A673 (cell line): ENCODE data around the gene WT1. TPM values are rescaled to one million over a fixed set of nuclear protein-coding genes. Genes with fewer than 3 reads are reported as not detected.

Experiments used
- BruUV-seq: library from RNA; stranded (reverse); fragments of 400-500 nt; replicated peaks from 2 replicates; lab custom pipeline; 2021; lab: Mats Ljungman, UMichigan
- CTCF ChIA-PET: fragments of 300-600 bp; sonication (Branson Sonifier 250); formaldehyde crosslinking; loops from one replicate; lab custom pipeline; 2022; ENCODE audit warnings: antibody characterized with exemption; lab: Charles Lee
- POLR2A ChIA-PET: fragments of 300-600 bp; sonication (Branson Sonifier 250); formaldehyde crosslinking; loops from one replicate; lab custom pipeline; 2022; ENCODE audit warnings: antibody characterized with exemption; ENCODE audit not compliant: low non-redundant PET; lab: Charles Lee
- DNase-seq: peaks from one replicate; pipeline ENCODE4 v3.0.0-alpha.2; 2015; ENCODE audit warnings: low spot score
- H3K27ac ChIP-seq: fragments of 200-600 bp; sonication (generic); 2 replicates; pipeline ENCODE4 v1.5.1; 2016; ENCODE audit warnings: mixed run types, low read depth, mild to moderate bottlenecking, mixed read lengths, antibody characterized with exemption, low read length; ENCODE audit not compliant: poor library complexity, severe bottlenecking
- H3K27me3 ChIP-seq: fragments of 200-600 bp; sonication (generic); replicated peaks from 2 replicates; pipeline ENCODE4 v1.6.1; 2017; ENCODE audit warnings: mixed run types, low read depth, mild to moderate bottlenecking, mixed read lengths, antibody characterized with exemption, low read length; ENCODE audit not compliant: insufficient read depth, poor library complexity
- H3K36me3 ChIP-seq: fragments of 200-600 bp; sonication (generic); 2 replicates; pipeline ENCODE4 v1.6.1; 2016; ENCODE audit warnings: mixed run types, mild to moderate bottlenecking, mixed read lengths, antibody characterized with exemption, low read length; ENCODE audit not compliant: insufficient read depth, poor library complexity, severe bottlenecking
- H3K4me1 ChIP-seq: fragments of 200-600 bp; sonication (generic); 2 replicates; pipeline ENCODE4 v1.6.1; 2017; ENCODE audit warnings: mixed run types, mild to moderate bottlenecking, mixed read lengths, antibody characterized with exemption, low read length; ENCODE audit not compliant: insufficient read depth, poor library complexity, severe bottlenecking
- H3K4me3 ChIP-seq: fragments of 200-600 bp; sonication (generic); 2 replicates; pipeline ENCODE4 v1.5.1; 2016; ENCODE audit warnings: low read depth, mixed run types, mild to moderate bottlenecking, mixed read lengths, low read length; ENCODE audit not compliant: poor library complexity, severe bottlenecking
- H3K9me3 ChIP-seq: fragments of 200-600 bp; sonication (generic); 2 replicates; pipeline ENCODE4 v1.6.1; 2016; ENCODE audit warnings: mixed run types, low read depth, mild to moderate bottlenecking, mixed read lengths, antibody characterized with exemption, low read length; ENCODE audit not compliant: poor library complexity, severe bottlenecking
- CTCF ChIP-seq: fragments of 300-800, 200-600 bp; sonication (generic); conservative IDR thresholded peaks from 2 replicates; pipeline ENCODE4 v1.5.1; 2017; ENCODE audit warnings: low read depth, mild to moderate bottlenecking, antibody characterized with exemption, low read length, moderate library complexity, mixed read lengths
- EZH2 ChIP-seq: fragments of 200-600 bp; sonication (generic); IDR thresholded peaks from 2 replicates; pipeline ENCODE4 v1.6.1; 2017; ENCODE audit warnings: borderline replicate concordance, low read depth, mild to moderate bottlenecking, mixed read lengths, antibody characterized with exemption, low read length; ENCODE audit not compliant: poor library complexity, severe bottlenecking
- intact Hi-C: fragments of 100-400 bp; cut with micrococcal nuclease; formaldehyde crosslinking; loops from one replicate; pipeline ENCODE4 v1.10.0; 2022; ENCODE audit not compliant: unreplicated experiment
- total RNA-seq: library from RNA; stranded (reverse); gene quantifications from 2 replicates; pipeline ENCODE4 v1.2.3, GENCODE V29; 2021

Gene WT1
- total RNA-seq, 1 experiment from 2014 or later = 10.4 TPM

GRCh38 chr11:32391479-32391878 lies 43.9 kb downstream of the WT1 start:
- Histone ChIP-seq H3K9me3 (no peaks in the 10 kb centered on the region), H3K36me3 (no peaks in the 10 kb centered on the region), H3K4me3 (no peak overlapping the region), H3K27ac (peak overlapping the region; percentile 86), H3K27me3 (no peaks in the 10 kb centered on the region), H3K4me1 (peaks cover 86% of the 10 kb centered on the region)
- CTCF ChIA-PET = interaction anchor here (1.3 kb wide), 1 partner anchor 57 kb away, joined by 4 read pairs; no protein-coding TSS in a partner anchor
- POLR2A ChIA-PET = interaction anchor here (0.6 kb wide), 1 partner anchor 1394 kb away, joined by 5 read pairs; no protein-coding TSS in a partner anchor
- intact Hi-C loops = no loop called here
- DNase-seq = no peak
- no peak; the same call in 1 of the 2 replicates for TF ChIP-seq CTCF
- no peak for TF ChIP-seq EZH2
- BruUV-seq = TSS peak; percentile 73

- no peak for DNase-seq
- Histone ChIP-seq H3K9me3 (no peaks in the 10 kb centered on the region), H3K4me1 (peaks cover 94% of the 10 kb centered on the region), H3K27ac (peak overlapping the region; percentile 86), H3K36me3 (no peaks in the 10 kb centered on the region), H3K27me3 (no peaks in the 10 kb centered on the region), H3K4me3 (no peak overlapping the region)
- POLR2A ChIA-PET = no interaction called here
- TF ChIP-seq CTCF (no peak), EZH2 (no peak)
- intact Hi-C loops = no loop called here
- BruUV-seq = no TSS peak
- CTCF ChIA-PET = interaction anchor here (0.6 kb wide), 1 partner anchor 44 kb away, joined by 12 read pairs; no protein-coding TSS in a partner anchor
These were observed 44.6 kb downstream of the WT1 start for GRCh38 chr11:32390712-32391111.

GRCh38 chr11:32388871-32389770 lies 46.2 kb downstream of the WT1 start:
- Histone ChIP-seq H3K36me3 (no peaks in the 10 kb centered on the region), H3K4me3 (no peak overlapping the region), H3K9me3 (no peaks in the 10 kb centered on the region), H3K4me1 (peaks cover 84% of the 10 kb centered on the region), H3K27me3 (no peaks in the 10 kb centered on the region), H3K27ac (peak overlapping the region; percentile 32)
- no TSS peak for BruUV-seq
- ChIA-PET POLR2A (no interaction called here), CTCF (interaction anchor here (0.6 kb wide), 1 partner anchor 9 kb away, joined by 8 read pairs; no protein-coding TSS in a partner anchor)
- intact Hi-C loops = loop anchor here (5.0 kb wide), 2 partner anchors 48 to 193 kb away; partner anchors contain the start of genes EIF3M and WT1
- DNase-seq = no peak
- TF ChIP-seq EZH2 (no peak), CTCF (no peak)
